HL-60 (cell line): ENCODE results near the gene NXF1.
"Not testable (repeated sequence)": the region's sequence is repeated elsewhere in the genome, so short reads cannot be mapped to it uniquely, and the experiment has no call there.

Experiments
- DNase-seq, 2 experiments: peaks; one replicate each; pipeline ENCODE4 v3.0.0-alpha.2; 2010 to 2020; ENCODE audit warnings: low read depth in 1 of 2, low spot score in 1 of 2
- H3K27ac ChIP-seq: fragments of 250-450 bp; sonication (Bioruptor Pico); replicated peaks from 2 replicates; pipeline ENCODE4 v1.5.1; 2020; ENCODE audit warnings: mild to moderate bottlenecking, moderate library complexity
- H3K27me3 ChIP-seq: fragments of 250-450 bp; sonication (Bioruptor Pico); 2 replicates; pipeline ENCODE4 v1.5.1; 2021; ENCODE audit warnings: mild to moderate bottlenecking, moderate library complexity; ENCODE audit not compliant: insufficient read depth, poor library complexity, severe bottlenecking
- H3K4me3 ChIP-seq: replicated peaks from 2 replicates; pipeline ENCODE4 v1.5.1; 2011; ENCODE audit warnings: mild to moderate bottlenecking, control low read depth, low read length; ENCODE audit not compliant: insufficient read depth
- GABPA ChIP-seq: IDR thresholded peaks from 2 replicates; pipeline ENCODE4 v1.6.1; 2012; ENCODE audit warnings: low read depth
- POLR2AphosphoS5 ChIP-seq: IDR thresholded peaks from 2 replicates; pipeline ENCODE4 v1.6.1; 2012; ENCODE audit warnings: low read depth
- REST ChIP-seq: IDR thresholded peaks from 2 replicates; pipeline ENCODE4 v1.6.1; 2012; ENCODE audit warnings: low read depth; ENCODE audit not compliant: insufficient replicate concordance
- SPI1 ChIP-seq: IDR thresholded peaks from 2 replicates; pipeline ENCODE4 v1.6.1; 2012; ENCODE audit warnings: low read depth, mild to moderate bottlenecking, borderline replicate concordance
- TF ChIP-seq, protein P1 (sequence below): IDR thresholded peaks from one replicate; pipeline ENCODE4 v1.5.1; 2011; ENCODE audit warnings: low read length, control low read depth, inconsistent platforms; ENCODE audit not compliant: insufficient read depth

The NXF1 gene

GRCh38 chr11:62774407-62774806 lies 30.8 kb downstream of the NXF1 start:
- H3K4me3 ChIP-seq: no peak overlapping the region
- no peaks in the 10 kb centered on the region for H3K27me3 ChIP-seq
- DNase-seq: no peak
- peak overlapping the region; percentile 51; the same call in 1 of the 2 replicates for H3K27ac ChIP-seq
- TF ChIP-seq GABPA: no peak
- no peak for TF ChIP-seq SPI1
- TF ChIP-seq REST: no peak
- no peak for TF ChIP-seq POLR2AphosphoS5
- TF ChIP-seq, protein P1, sequence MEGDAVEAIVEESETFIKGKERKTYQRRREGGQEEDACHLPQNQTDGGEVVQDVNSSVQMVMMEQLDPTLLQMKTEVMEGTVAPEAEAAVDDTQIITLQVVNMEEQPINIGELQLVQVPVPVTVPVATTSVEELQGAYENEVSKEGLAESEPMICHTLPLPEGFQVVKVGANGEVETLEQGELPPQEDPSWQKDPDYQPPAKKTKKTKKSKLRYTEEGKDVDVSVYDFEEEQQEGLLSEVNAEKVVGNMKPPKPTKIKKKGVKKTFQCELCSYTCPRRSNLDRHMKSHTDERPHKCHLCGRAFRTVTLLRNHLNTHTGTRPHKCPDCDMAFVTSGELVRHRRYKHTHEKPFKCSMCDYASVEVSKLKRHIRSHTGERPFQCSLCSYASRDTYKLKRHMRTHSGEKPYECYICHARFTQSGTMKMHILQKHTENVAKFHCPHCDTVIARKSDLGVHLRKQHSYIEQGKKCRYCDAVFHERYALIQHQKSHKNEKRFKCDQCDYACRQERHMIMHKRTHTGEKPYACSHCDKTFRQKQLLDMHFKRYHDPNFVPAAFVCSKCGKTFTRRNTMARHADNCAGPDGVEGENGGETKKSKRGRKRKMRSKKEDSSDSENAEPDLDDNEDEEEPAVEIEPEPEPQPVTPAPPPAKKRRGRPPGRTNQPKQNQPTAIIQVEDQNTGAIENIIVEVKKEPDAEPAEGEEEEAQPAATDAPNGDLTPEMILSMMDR: no peak

DNA sequence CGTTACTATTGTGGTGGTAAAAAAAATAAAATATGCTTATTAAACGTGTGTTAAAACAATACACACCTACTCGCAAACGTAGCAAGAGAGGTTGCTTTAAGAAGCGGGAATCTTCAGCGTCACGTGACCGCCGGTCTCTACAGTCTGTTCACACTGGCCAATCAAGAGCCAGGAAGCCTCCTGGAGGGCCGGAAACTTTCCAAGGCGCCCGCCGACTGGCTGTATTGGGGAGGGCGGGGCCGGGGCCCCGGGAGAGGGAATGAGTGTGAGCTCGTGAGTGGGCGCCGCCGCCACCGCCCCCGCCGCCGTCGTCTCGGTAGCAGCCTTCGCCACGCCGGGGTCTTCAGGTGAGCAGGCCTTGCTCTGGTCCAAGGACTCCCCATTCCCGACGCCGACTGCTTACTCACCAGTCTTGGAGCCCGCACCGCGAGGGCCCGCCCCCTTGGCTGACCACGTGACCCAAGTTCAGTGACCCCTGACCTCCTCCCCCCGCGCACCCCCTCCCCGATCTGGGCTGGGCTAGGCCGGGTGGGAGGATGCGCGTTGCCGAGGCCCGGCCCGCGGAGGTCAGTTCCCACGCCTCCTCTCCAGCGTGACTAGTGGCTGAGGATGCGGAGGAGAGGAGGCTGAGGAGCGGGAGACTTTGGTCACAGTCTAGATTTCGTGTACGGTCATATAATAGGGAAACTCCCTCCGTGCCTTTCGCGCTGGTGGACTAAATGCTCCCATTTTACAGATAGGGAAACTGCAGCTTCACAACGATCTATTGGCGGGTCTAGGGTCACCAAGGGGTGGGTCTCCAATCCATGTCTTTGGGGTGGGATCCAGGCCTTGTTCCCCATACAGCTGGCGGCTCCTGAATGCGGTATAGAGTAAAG lies 33.9 kb downstream of the NXF1 start, which contains the start of gene TAF6L:
Gene TAF6L (plus strand): TSS at position 253 of the 878 bp plus-strand sequence. CDS start 4,388 bp downstream, outside the sequence.
- DNase-seq: peak; percentile 96 to 98
- no peaks in the 10 kb centered on the region for H3K27me3 ChIP-seq
- TF ChIP-seq, protein P1: no peak
- peak; percentile 46 for TF ChIP-seq POLR2AphosphoS5
- no peak for TF ChIP-seq REST
- TF ChIP-seq SPI1: no peak
- TF ChIP-seq GABPA: no peak
- peak within 1 kb of the TSS; percentile 91 for H3K27ac ChIP-seq
- H3K4me3 ChIP-seq: peak within 1 kb of the TSS; percentile 74

- peak overlapping the region; percentile 74 for H3K4me3 ChIP-seq
- no peak for TF ChIP-seq REST
- no peak; the same call in 1 of the 2 replicates for TF ChIP-seq POLR2AphosphoS5
- TF ChIP-seq, protein P1: no peak
- peak; percentile 83 for TF ChIP-seq SPI1
- TF ChIP-seq GABPA: no peak
- H3K27ac ChIP-seq: peak overlapping the region; percentile 91
- no peak for DNase-seq
- no peaks in the 10 kb centered on the region for H3K27me3 ChIP-seq
Measured at GRCh38 chr11:62770778-62771143, 34.5 kb downstream of the NXF1 start.

DNA sequence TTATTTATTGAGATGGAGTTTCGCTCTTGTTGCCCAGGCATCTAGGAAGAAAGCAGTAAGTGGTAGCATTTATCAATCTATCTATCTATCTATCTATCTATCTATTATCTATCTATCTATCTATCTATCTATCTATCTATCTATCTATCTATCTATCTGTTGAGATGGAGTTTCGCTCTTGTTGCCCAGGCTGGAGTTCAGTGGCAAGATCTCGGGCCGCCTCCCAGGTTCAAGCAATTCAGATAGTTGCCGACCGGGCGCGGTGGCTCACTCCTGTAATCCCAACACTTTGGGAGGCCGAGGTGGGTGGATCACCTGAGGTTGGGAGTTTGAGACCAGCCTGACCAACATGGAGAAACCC lies 44.4 kb downstream of the NXF1 start:
- not testable (repeated sequence) for DNase-seq, H3K27me3 ChIP-seq
- peak overlapping the region; percentile 0 for H3K4me3 ChIP-seq
- peak overlapping the region; percentile 75 for H3K27ac ChIP-seq
